GM12801 (cell line): ENCODE measurements around the gene PRPH.

Experiments
- CTCF ChIP-seq: IDR thresholded peaks from one replicate; pipeline ENCODE4 v1.5.1; 2011; ENCODE audit warnings: control low read depth; ENCODE audit not compliant: insufficient read length; ENCODE audit errors: extremely low read depth

PRPH gene

GRCh38 chr12:49342066-49342913, 47.3 kb downstream of the PRPH start:
- TF ChIP-seq CTCF = no peak

- TF ChIP-seq CTCF = no peak
These were observed 48.2 kb downstream of the PRPH start for GRCh38 chr12:49342914-49343731.

- TF ChIP-seq CTCF = no peak
These were observed 49.6 kb downstream of the PRPH start for GRCh38 chr12:49344486-49345050.

GRCh38 chr12:49345051-49345824, 50.3 kb downstream of the PRPH start:
- no peak for TF ChIP-seq CTCF

GRCh38 chr12:49345825-49346658, 51.1 kb downstream of the PRPH start:
- TF ChIP-seq CTCF = no peak

- TF ChIP-seq CTCF = no peak
These were observed 51.8 kb downstream of the PRPH start, which contains the start of gene DNAJC22 for GRCh38 chr12:49346659-49347310. Gene DNAJC22, plus strand, starts transcription at chr12:49346888. Its CDS starts 1,985 bp downstream, at chr12:49348873.
